ENCODE results near the gene KLK6.

KLK6 gene

DNA sequence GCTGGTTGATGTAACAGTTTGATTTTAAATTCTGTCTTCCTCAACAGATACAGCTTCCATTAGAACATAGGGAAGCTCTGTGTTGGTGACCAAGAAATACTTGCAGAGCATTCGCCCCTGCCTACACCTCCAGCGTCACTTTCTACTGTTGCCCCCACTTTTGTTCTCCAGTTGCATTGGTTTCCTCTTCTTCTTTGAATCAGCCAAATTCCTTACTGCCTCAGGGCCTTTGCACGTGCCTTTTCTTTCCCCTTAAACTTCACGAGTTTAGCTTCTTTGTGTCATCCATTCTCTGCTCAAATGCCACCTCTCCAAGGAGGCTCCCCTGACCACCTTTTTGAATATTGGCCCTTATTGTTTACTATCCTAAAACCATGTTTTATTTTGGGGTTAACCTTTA, 22.3 kb downstream of the KLK6 start:
- no peak for DNase-seq

DNA sequence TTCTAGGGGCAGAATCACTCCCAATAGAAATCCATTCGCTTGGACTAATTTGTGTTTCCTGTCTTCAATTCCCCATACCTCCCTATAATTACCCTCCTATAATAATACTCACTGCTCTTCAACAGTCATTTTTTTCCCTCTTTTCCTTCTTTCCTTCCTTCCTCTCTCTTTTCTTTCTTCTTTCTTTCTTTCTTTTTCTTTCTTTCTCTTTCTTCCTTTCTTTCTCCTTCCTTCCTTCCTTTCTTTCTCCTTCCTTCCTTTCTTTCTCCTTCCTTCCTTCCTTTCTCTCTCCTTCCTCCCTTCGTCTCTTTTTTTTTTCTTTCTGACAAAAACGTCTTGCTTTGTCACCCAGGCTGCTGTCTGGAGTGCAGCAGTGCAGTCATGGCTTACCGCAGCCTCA, 24.6 kb downstream of the KLK6 start:
- DNase-seq = no peak

DNA sequence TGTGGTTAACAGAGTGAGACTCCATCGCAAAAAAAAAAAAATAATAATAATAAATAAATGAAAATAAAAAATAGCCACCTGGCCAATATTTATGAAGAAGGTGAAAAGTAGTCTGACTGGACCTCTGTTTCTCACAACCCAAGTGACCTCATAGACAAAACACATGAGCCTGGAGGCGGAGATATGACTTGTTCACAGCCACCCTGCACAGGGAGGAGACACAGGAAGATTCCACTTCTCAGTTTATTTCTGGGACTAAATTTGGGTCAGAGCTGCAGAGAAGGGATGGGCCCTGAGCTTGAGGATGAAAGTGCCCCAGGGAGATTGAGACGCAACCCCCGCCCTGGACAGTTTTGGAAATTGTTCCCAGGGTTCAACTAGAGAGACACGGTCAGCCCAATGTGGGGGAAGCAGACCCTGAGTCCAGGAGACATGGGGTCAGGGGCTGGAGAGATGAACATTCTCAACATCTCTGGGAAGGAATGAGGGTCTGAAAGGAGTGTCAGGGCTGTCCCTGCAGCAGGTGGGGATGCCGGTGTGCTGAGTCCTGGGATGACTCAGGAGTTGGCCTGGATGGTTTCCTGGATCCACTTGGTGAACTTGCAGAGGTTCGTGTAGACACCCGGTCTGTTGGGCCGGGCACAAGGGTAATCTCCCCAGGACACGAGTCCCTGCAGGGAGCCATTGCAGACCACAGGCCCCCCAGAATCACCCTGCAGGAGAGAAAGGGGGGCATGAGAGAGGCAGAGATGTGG, 26.1 kb downstream of the KLK6 start:
- DNase-seq = no peak

DNA sequence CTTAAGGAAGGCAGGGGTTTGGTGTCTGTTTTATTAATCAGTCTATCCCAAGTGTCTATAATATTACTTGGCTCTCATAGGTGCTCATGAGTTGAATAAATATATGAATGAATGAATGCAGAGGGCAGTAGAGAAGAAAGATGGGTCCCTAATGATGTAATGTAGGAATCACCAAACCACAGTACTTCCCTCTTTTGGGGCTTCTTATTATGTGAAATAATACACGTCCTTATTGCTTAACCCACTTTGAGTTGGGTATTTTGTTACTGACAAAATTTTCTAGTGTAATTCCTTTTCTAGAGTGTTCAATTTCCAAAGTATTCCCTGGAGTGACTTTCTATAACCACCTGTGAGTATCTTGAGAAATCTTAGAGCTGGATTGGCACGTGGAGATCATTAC, 29.8 kb downstream of the KLK6 start:
- DNase-seq = no peak

DNA sequence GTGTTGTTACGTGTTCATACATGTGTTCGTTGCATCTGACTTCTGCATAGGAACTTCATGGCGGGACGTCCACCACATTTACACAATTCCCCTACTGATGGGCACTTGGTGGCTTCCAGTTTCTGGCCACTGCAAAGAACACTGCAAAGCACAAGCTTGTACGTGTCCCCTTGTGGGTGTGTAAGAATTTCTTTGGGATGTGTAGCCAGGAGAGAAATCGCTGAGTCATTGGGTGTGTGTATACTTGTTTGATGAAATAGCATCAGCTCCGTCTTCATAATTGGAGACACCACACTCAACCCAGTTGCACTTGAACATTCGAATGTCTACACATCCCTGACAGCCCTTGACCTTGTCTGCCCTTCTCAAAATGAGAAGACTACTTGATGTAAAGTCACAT, 35.8 kb downstream of the KLK6 start:
- DNase-seq = no peak

DNA sequence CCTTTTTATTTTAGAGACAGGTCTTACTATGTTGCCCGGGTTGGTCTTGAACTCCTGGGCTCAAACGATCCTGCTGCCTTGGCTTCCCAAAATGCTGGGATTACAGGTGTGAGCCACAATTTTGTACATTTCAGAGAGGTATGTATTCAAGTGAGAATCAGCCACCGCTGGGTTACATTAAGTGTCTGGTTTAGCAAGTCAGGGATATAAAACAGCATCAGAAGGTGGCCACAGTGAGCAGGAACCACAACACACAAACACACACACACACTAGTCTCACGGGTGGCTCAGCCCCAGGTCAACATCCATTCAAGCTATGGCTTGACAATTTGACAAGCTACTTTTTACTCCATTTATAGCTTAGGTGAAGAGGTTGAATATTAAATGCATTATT, 36.7 kb downstream of the KLK6 start:
- no peak for DNase-seq

DNA sequence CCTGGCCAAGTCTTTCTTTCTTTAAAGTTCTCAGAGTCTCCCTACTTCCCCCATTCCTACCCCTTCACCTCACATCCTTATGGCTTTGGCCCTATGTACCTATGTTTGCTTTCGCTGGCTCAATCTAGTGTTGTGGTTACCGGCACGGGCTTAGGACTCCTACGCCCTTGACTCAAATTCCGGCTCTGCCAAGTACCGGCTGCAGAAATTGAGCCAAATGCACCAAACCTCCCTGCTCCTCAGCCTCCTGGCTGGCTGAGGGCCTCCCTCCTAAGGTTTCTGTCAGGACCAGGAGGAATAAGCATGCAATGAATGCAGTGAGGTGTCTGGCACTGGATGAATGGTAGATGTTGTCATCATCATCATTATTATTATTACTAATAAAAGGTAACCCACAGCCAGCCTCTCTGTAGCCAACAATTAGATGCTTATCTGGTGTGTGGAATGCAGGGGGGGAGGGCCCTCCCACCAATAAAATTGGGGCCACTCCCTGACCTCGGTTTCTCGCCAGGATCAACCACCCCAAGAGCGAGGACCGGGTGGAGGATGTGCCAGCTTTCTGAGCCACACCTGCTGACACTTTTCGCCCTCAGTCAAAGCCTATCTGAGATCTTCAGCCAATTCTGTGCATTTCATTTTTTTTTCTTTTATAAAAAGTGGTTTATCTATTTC, 37.2 kb downstream of the KLK6 start:
- DNase-seq = no peak

DNA sequence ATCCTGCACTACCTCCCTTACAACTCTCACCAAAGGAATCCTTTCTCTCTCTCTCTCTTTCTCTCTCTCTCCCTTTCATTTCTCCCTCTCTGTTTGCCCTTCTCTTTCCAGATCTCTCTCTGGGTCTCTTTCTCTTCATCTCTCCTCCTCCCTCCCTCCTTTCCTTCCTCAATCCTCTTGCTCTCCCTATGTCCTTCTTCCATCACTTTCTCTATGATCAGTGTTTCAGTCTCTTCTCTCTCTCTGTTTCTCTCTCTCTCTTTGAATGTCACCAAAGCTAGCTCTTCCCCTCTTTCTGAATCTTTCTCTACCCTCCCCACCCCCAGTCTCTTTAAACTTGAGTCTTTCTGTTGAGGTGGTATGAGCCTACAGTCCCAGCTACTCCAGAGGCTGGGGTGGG, 38.4 kb downstream of the KLK6 start:
- no peak for DNase-seq

DNA sequence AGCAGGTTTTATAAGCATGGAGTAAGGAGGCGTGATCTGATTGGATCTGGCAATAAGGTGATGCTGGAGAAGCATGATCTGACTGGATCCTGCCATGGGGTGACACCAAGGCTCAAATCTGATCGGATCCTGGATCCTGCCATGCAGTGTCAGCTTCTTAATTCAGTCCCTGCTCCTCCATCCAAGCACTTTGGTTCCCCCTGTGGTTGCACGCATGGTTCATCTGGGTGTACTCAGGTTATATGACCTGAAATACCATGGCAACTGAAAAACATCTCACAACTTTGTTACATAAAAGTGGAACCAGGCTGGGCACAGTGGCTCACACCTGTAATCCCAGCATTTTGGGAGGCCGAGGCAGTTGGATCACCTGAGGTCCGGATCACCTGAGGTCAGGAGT, 40.6 kb downstream of the KLK6 start:
- DNase-seq = no peak

DNA sequence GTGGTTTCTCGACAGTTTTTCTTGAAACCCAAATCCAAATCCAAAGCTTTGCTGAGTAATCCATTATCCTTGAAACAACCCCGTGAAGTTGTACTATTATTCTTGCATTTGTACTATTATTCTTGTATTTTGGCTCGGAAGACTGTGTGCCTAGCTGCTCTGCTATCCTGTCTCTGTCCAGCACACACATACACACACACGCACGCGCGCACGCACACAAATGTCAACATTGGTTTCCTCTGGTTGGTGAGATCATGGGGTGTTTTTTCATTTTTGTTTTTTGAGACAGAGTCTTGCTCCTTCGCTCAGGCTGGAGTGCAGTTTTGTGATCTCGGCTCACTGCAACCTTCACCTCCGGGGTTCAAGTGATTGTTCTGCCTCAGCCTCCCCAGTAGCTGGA, 43.2 kb downstream of the KLK6 start:
- DNase-seq = no peak

DNA sequence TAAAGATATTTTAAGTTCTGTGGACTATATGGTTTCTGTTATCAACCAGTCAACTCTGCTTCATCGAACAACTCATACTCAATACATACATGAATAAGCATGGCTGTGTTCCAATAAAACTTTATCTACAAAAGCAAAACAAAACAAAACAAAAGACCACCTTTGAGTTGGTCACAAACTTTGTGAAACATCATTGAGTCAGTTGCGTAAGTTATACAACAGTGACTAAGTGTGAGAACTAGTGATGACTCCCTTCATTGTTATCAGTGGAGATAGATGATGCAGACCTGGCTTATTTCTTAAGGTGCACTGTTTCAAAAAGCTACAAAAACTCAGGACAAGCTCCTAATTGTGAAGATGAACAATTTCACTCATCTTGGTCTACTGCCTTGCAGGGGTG, 43.7 kb downstream of the KLK6 start:
- DNase-seq = no peak

DNA sequence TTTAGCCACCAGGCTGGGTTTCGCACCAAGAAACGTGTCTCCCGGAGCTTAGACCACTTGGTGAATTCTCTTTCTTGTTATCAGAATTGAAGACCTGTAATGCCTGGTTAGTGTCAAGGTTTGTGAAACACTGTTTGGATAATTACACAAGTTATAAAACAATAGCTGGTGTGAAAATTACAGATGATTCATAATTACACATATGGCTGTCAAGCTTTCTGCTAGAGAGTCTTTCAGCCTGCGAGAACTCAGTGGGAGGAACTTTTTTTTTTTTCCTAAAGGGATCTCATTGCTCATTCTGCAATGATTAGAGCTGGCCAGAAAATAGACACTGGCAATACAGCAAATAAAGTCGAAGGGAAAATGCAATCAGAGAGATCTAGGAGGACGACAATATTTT, 44.8 kb downstream of the KLK6 start:
- no peak for DNase-seq

DNA sequence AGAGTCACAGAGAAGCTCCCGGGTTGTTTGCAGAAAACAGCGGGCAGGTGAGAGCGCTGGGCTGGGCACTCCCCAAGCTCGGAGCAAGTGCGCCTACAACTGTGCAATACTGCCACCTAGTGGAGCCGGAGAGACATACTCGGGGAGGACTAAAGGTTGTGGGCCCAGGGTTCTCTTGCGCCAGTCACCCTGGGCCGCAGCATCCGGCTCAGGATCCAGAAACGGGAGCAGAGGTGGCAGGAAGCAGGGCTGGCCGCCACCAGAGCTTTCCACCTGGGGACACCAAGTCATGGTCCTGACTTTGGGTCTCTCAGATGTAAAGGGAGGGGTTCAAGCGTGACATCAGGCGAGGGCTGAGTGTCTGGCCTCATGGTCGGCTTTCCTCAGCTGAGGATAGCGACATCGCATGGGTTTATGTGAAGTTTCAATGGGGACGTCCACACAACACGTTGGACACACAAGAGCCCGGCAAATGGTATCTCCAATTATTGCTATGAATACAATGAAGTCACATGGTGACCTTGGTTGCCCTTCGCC, 47.0 kb downstream of the KLK6 start:
- DNase-seq = peak; percentile 62

DNA sequence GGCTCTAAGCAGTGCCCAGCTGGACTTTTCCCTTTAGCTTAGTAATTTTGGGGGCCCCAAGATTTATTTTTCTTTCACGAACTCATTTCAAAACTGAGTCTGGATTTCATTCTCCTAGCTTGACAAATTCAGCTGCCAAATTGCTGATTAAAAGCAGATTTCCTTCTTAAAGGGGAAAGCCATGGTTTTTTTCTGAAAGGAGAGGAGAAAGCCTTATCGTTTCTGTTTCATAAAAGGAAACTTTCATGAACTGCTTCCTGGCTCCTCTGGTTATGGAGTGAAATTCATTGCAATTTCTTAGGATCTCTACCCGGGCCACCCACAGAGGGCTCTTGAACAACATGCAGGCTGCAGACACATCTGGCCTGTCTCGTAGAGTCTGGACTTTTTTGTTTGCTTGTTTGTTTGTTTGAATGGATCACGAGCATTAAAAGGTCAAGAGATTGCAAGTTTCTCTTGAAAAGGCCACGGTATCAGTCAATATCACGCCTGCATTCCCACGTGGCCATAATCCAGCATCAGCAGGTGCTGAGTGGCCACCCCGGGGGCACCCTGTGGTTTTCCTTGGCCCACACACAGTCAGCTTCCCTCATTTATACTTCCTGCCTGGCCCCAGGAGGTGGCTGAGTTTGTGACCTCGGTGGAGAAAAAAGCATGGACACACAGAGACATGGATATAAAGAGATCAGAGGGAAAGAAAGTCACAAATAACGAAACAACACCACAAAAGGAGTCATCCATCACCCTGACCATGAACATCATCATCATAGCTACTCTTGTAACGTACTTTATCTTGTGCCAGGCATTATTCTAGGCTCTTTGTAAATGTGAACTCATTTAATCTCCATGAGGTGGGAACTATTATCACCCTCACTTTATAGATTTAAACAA, 47.7 kb downstream of the KLK6 start:
- DNase-seq = no peak

DNA sequence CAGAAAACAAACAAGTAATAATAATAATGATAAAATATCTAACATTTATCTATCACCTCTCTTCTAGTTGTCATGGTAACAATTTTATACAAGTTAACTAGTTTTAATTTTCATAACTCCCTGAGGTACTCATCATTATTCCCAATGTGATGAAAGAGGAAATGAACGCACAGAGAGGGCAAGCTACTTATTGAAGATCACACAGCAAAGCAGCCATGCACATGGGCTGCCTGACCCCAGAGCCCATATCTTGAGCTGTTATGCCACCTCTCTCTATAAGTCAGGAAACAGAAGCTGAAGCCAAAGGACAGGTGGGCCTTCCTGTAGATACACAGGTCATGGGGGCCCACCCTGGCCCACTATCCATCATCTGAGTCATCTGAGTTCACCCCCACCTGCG, 53.3 kb downstream of the KLK6 start:
- DNase-seq = no peak

DNA sequence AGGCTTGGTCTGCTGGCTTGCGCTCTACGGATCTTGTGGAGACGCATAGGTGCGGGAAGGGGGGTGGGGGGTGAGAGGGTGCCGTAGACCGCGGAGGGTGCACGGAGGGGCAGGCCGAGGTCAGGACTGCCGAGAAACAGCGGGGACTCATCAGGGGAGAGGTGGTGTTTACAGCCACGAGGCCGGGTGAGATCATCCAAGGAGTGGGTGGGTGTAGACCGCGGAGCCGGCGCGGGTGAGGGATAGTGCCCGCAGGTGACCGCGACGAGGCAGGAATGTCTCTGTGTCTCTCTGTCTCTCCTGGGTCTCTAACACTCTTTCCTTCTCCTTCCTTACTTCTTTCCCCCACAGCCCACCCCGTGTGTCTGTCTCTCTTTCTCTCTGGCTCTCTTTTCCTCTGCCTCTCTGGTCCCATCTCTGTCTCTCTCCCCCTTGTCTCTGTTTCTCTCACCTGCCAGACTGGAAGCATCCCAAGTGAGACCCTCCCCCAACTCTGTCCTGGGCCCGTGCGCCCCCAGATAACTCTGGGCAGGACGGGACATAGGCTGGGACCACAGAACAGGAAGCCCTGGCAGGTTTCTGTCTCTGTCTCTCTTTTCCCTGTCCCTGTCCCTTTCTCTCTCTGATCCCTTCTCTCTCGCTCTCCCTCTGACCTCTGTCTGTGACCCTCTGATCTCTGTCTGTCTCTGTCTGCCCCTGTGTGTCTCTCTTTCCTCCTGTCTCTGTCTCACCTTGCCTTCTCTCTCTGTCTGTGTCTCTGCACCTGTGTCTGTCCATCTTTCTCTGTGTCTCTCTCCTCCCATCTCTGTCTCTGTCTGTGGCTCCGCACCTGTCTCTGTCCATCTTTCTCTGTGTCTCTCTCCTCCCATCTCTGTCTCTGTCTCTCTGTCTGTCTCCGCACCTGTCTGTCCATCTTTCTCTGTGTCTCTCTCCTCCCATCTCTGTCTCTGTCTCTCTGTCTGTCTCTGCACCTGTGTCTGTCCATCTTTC, 56.4 kb downstream of the KLK6 start:
- no peak for DNase-seq

DNA sequence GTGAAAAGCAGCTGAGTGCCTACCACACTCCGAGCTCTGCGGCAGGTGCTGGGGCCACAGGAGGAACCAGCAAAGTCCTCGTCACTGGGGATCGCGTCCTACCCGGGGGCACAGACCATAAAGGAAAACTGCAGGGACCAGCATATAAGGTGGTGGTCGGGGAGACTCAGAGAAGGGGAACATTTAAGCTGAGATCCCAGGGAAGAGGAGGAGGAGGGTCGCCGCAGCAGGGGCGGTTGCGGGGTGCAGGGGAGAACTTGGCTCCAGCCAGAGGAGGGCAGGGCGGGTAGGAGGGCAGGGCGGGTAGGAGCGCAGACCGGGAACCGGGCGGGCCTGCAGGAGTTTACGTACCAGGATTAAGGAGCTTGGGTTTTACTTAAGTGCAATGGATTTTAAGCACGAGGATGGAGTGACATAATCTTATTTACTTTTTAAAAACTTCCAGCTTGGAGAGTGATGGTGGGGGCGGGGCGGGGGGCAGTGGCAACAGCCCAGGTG, 57.2 kb downstream of the KLK6 start:
- no peak for DNase-seq

DNA sequence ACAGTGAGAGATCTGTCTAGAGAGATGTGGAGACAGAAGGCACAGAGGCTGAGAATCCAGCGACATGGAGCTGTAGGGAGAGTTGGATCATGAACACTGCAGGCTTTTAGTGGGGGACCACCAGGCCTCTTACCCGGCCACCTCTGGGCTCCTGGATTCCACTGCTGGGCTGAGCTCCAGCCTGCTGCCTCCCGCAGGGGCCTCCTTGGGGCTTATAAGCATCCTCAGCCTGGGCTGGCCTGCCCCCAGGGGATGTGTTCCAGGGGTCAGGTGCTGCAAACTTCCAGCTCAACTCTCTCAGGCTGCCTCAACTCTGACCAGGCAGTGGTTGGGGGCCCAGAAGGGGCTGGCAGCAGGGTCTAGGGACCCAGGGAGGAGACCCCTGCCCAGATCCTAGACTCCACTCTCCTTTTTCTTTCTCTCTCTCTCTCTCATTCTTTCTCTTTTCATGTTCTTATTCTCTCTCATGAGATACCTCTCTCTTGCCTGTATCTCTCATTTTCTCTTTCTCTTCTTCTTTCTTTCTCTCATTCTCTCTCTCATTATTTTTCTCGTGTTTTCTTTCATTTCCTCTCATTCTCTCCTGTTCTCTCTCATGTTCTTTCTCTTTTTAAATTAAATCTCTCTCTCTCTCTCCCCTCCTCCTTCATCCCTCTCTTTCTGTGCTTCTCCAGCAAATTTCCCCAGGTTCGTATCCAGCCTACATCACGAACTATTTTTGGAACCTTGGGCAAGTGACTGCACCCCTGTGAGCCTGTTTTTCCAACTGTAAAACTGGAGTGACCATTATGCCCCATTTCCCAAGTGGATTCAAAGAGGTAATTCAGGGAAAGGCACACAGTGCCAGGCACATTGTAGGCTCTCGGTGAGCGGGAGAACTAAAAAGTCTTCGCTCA, 57.9 kb downstream of the KLK6 start, which contains the start of gene KLK4:
Gene KLK4, minus strand, starts transcription at position 190 of the 896 bp plus-strand sequence. CDS start 657 bp downstream, outside the sequence.
- DNase-seq = no peak

DNA sequence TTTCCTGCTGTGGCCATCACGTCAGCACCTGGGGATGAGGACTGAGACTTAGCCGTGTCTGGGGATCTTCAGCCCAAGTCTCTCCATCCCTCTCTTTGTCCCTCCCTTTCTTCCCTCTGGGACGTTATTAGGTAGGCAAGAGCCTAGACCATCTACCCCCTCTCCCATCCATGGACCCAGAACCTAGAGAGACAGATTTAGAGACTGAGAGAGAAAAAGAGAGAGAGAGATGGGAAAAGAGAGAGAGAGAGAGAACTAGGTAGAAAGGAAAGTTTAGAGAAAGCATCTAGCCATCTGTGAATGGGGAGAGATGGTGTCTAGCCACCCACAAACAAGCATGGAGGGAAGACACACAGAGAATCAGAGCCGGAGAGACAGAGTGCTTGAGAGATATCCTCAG, 58.7 kb downstream of the KLK6 start:
- DNase-seq = no peak

DNA sequence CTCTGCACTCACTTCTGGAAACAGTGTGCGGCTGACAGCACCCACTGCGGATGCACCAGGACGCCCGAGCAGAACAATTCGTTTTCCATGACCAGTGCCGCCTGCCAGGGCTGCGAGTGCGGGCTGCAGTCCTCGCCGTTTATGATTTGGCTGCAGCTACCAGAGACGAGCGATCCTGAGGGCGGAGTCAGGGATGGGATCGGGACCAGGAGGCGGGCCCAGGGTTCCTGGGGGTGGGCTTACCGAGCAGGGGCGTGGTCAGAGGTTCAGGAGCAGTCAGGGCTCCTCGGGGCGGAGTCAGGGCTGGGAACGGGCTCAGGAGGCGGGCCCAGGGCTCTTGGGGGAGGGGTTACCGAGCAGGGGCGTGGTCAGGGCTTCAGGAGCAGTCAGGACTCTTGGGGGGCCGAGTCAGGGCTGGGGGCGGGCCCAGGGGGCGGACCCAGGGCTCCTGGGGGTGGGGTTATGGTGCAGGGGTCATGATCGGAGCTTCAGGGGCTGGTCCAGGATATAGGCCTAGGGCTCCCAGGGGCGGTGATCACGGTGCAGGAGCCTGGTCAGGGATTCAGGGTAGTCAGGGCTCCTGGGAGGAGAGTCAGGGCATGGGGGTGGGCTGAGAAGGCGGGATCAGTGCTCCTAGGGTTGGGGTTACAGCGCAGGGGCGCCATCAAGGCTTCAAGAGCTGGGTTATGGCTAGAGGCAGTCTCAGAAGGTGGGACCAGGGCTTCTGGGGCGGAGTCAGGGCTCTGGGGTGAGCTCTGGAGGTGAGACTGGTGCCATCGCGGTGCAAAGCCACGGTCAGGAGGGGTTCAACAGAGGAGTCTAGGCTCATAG, 59.9 kb downstream of the KLK6 start:
- DNase-seq = no peak

Data from amniotic stem cell (primary cell).